HFFc6 (cell line): ENCODE measurements around the gene CPSF4. TPM values are rescaled to one million over a fixed set of nuclear protein-coding genes. Genes with fewer than 3 reads are reported as not detected.

ENCODE experiments used
- DNase-seq: peaks from one replicate; pipeline ENCODE4 v3.0.0-alpha.2; 2018
- H3K27ac Mint-ChIP-seq: 2 replicates; pipeline ENCODE4 v1.8.0; 2020; ENCODE audit warnings: mild to moderate bottlenecking, mixed read lengths
- H3K27me3 Mint-ChIP-seq: 2 replicates; pipeline ENCODE4 v1.8.0; 2021; ENCODE audit warnings: mild to moderate bottlenecking, moderate library complexity, mixed read lengths; ENCODE audit not compliant: insufficient read depth
- H3K36me3 Mint-ChIP-seq: 2 replicates; pipeline ENCODE4 v1.8.0; 2021; ENCODE audit warnings: low read depth, mixed read lengths
- H3K4me1 Mint-ChIP-seq: 2 replicates; pipeline ENCODE4 v1.8.0; 2020; ENCODE audit warnings: low read depth, mixed read lengths
- H3K4me3 Mint-ChIP-seq: 2 replicates; pipeline ENCODE4 v1.8.0; 2020; ENCODE audit warnings: mild to moderate bottlenecking, moderate library complexity, mixed read lengths
- H3K9me3 Mint-ChIP-seq: 2 replicates; pipeline ENCODE4 v1.8.0; 2020; ENCODE audit warnings: mild to moderate bottlenecking, mixed read lengths
- total RNA-seq, 6 experiments: library from RNA; stranded (reverse); fragmentation: NEBNext Ultra II Directional; extraction: Animal tissue kit (Norgen Biotek cat#: 25700); gene quantifications; 2 replicates in 1 of 6; 3 replicates in 5 of 6; pipeline ENCODE4 v1.2.3, GENCODE V29; 2021
- TF ChIP-seq, protein P1 (sequence below): fragments of 200-600 bp; sonication (generic); IDR thresholded peaks from 2 replicates; pipeline ENCODE4 v1.5.0; 2021; ENCODE audit warnings: antibody characterized with exemption, mild to moderate bottlenecking

Gene CPSF4
- total RNA-seq, 6 experiments from 2014 or later = 26.7 to 34.0 (median 29.2) TPM

DNA sequence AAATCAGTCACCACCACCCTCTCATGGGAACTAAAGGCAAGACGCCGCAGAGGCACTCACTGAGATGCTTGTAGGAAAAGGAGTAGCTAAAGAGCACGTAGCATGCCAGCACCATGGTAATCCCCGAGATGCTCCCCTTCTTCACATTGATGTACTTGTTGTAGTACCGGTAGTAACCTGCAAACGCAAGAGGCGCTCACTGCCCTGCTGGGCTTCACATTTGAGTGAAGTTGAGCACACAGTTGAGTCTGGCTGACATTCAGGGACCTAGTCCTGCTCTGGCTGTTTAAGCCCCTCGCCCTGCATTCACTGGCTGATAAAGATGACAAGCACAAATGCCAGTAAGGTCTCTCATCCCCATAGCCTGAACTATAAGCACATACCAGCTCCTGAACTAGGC is 20.3 kb downstream of the CPSF4 start:
- TF ChIP-seq, protein P1, sequence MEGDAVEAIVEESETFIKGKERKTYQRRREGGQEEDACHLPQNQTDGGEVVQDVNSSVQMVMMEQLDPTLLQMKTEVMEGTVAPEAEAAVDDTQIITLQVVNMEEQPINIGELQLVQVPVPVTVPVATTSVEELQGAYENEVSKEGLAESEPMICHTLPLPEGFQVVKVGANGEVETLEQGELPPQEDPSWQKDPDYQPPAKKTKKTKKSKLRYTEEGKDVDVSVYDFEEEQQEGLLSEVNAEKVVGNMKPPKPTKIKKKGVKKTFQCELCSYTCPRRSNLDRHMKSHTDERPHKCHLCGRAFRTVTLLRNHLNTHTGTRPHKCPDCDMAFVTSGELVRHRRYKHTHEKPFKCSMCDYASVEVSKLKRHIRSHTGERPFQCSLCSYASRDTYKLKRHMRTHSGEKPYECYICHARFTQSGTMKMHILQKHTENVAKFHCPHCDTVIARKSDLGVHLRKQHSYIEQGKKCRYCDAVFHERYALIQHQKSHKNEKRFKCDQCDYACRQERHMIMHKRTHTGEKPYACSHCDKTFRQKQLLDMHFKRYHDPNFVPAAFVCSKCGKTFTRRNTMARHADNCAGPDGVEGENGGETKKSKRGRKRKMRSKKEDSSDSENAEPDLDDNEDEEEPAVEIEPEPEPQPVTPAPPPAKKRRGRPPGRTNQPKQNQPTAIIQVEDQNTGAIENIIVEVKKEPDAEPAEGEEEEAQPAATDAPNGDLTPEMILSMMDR = peak; percentile 70
- Mint-ChIP-seq H3K4me1 (peaks cover 4% of the 10 kb centered on the region; the same call in 1 of the 2 replicates), H3K4me3 (no peak overlapping the region), H3K36me3 (peaks cover 24% of the 10 kb centered on the region), H3K27ac (peak overlapping the region; percentile 34; the same call in 1 of the 2 replicates), H3K9me3 (no peaks in the 10 kb centered on the region), H3K27me3 (peaks cover 2% of the 10 kb centered on the region; the same call in 1 of the 2 replicates)
- peak; percentile 16 for DNase-seq

GRCh38 chr7:99460651-99461050 is 21.9 kb downstream of the CPSF4 start:
- TF ChIP-seq, protein P1 = no peak
- Mint-ChIP-seq H3K27ac (no peak overlapping the region), H3K4me1 (peaks cover 11% of the 10 kb centered on the region), H3K9me3 (no peaks in the 10 kb centered on the region), H3K36me3 (peaks cover 28% of the 10 kb centered on the region), H3K27me3 (peaks cover 2% of the 10 kb centered on the region; the same call in 1 of the 2 replicates), H3K4me3 (no peak overlapping the region)
- no peak for DNase-seq

DNA sequence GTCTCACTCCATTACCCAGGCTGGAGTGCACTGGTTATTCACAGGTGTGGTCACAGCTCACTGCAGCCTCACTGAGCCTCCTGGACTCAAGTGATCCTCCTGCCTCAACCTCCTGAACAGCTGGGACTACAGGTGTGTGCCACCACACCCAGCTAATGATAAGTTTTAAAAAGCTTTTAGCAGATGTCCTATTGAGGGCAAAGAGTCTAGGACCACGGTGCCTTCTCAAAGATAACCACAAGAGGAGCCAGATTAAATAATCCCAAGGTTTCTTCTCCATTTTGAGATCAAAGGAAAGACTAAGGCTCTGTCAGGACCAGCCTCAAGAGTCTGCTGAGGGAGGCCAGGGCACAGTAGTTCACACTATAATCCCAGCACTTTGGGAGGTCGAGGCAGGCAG is 22.5 kb downstream of the CPSF4 start:
- TF ChIP-seq, protein P1 = peak; percentile 44
- H3K9me3 Mint-ChIP-seq = no peaks in the 10 kb centered on the region
- H3K27me3 Mint-ChIP-seq = peaks cover 2% of the 10 kb centered on the region
- DNase-seq = no peak
- peaks cover 28% of the 10 kb centered on the region for H3K36me3 Mint-ChIP-seq
- no peak overlapping the region for H3K27ac Mint-ChIP-seq
- peaks cover 16% of the 10 kb centered on the region for H3K4me1 Mint-ChIP-seq
- no peak overlapping the region for H3K4me3 Mint-ChIP-seq

GRCh38 chr7:99465421-99465768 is 26.7 kb downstream of the CPSF4 start:
- DNase-seq = no peak
- Mint-ChIP-seq H3K9me3 (no peaks in the 10 kb centered on the region), H3K36me3 (peaks cover 18% of the 10 kb centered on the region), H3K27me3 (peaks cover 11% of the 10 kb centered on the region), H3K4me3 (peak overlapping the region; percentile 95), H3K27ac (peak overlapping the region; percentile 92), H3K4me1 (peaks cover 24% of the 10 kb centered on the region)
- TF ChIP-seq, protein P1 = no peak

DNA sequence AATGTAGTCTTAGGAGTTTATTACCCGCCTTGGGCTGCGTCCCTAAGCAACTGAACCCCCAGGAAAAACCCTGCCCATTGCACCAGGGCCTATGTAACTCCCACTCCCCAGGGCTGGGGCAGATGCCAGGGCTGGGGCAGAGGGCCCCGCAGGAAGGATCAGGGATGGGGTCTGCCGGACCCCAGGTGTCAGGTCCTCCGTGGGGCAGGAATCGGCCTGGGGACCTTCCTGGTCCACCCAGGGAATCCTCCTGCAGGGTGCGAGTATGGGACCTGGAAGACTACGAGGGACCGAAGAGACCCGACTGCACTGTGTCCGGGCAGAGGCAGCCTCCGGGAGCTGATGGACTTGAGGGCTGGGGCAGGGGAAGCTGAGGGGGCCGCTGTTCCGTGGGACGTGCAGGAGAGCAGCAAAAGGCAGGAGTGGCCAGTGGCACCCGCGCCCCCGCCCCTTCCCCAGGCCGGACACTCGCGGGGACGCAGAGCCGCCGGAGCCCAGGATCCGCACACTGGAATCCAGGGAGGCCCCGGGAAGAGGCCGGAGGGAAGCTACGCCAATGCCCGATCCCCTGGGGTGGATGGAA is 29.7 kb downstream of the CPSF4 start:
- no peak overlapping the region for H3K27ac Mint-ChIP-seq
- DNase-seq = no peak
- H3K4me3 Mint-ChIP-seq = no peak overlapping the region
- TF ChIP-seq, protein P1 = no peak
- peaks cover 34% of the 10 kb centered on the region for H3K4me1 Mint-ChIP-seq
- H3K27me3 Mint-ChIP-seq = peaks cover 11% of the 10 kb centered on the region
- peaks cover 21% of the 10 kb centered on the region for H3K36me3 Mint-ChIP-seq
- no peaks in the 10 kb centered on the region for H3K9me3 Mint-ChIP-seq
